GM23338 (cell line): Measurements from ENCODE around the gene SPECC1. TPM values are rescaled to one million over a fixed set of nuclear protein-coding genes. Genes with fewer than 3 reads are reported as not detected.

Experiments
- ATAC-seq: fragments of 200-7000 bp; cut with Tn5 transposase; 3 replicates; pipeline ENCODE4 v1.9.1; 2020
- DNase-seq: peaks from one replicate; pipeline ENCODE4 v3.0.0-alpha.2; 2015; ENCODE audit warnings: low spot score
- H2AFZ ChIP-seq: fragments of 200-600 bp; sonication (generic); 2 replicates; pipeline ENCODE4 v1.8.0; 2016; ENCODE audit warnings: antibody characterized with exemption, mild to moderate bottlenecking, moderate library complexity
- H3F3A ChIP-seq: fragments of 200-600 bp; sonication (generic); replicated peaks from 2 replicates; pipeline ENCODE4 v1.8.0; 2017; ENCODE audit warnings: antibody characterized with exemption, mixed run types, low read depth
- H3K27ac ChIP-seq: fragments of 200-600 bp; sonication (generic); 2 replicates; pipeline ENCODE4 v1.6.1; 2016; ENCODE audit warnings: low read depth
- H3K27me3 ChIP-seq: fragments of 200-600 bp; sonication (generic); 2 replicates; pipeline ENCODE4 v1.8.0; 2016; ENCODE audit warnings: mild to moderate bottlenecking, mixed run types, moderate library complexity; ENCODE audit not compliant: insufficient read depth
- H3K36me3 ChIP-seq: fragments of 200-600 bp; sonication (generic); 2 replicates; pipeline ENCODE4 v1.8.0; 2016; ENCODE audit warnings: mild to moderate bottlenecking; ENCODE audit not compliant: insufficient read depth
- H3K4me1 ChIP-seq: fragments of 200-600 bp; sonication (generic); 2 replicates; pipeline ENCODE4 v1.8.0; 2016; ENCODE audit warnings: mild to moderate bottlenecking, moderate library complexity; ENCODE audit not compliant: insufficient read depth
- H3K4me2 ChIP-seq: fragments of 200-600 bp; sonication (generic); 2 replicates; pipeline ENCODE4 v1.7.1; 2017; ENCODE audit warnings: mixed run types
- H3K4me3 ChIP-seq: fragments of 200-600 bp; sonication (generic); 2 replicates; pipeline ENCODE4 v1.6.1; 2016; ENCODE audit warnings: mixed run types
- H3K79me2 ChIP-seq: fragments of 200-600 bp; sonication (generic); replicated peaks from 2 replicates; pipeline ENCODE4 v1.8.0; 2017; ENCODE audit warnings: mild to moderate bottlenecking; ENCODE audit not compliant: insufficient read depth
- H3K9me2 ChIP-seq: fragments of 200-600 bp; sonication (generic); 2 replicates; pipeline ENCODE4 v1.8.0; 2017; ENCODE audit not compliant: insufficient read depth
- H4K20me1 ChIP-seq: fragments of 200-600 bp; sonication (generic); replicated peaks from 2 replicates; pipeline ENCODE4 v1.8.0; 2017; ENCODE audit warnings: mild to moderate bottlenecking; ENCODE audit not compliant: insufficient read depth
- H3K27ac Mint-ChIP-seq: 2 replicates; pipeline ENCODE4 v1.8.0; 2020; ENCODE audit warnings: inconsistent platforms, mild to moderate bottlenecking, moderate library complexity, mixed read lengths
- H3K27me3 Mint-ChIP-seq: 3 replicates; pipeline ENCODE4 v1.8.0; 2022; ENCODE audit warnings: low read depth, mild to moderate bottlenecking, moderate library complexity, mixed read lengths, inconsistent platforms; ENCODE audit not compliant: insufficient read depth, poor library complexity
- H3K36me3 Mint-ChIP-seq: 3 replicates; pipeline ENCODE4 v1.8.0; 2021; ENCODE audit warnings: low read depth, mild to moderate bottlenecking, inconsistent platforms, moderate library complexity, mixed read lengths
- H3K4me1 Mint-ChIP-seq: 3 replicates; pipeline ENCODE4 v1.8.0; 2020; ENCODE audit warnings: mild to moderate bottlenecking, inconsistent platforms, mixed read lengths
- H3K4me3 Mint-ChIP-seq: 3 replicates; pipeline ENCODE4 v1.8.0; 2021; ENCODE audit warnings: moderate library complexity, mild to moderate bottlenecking, inconsistent platforms, mixed read lengths
- H3K9me3 Mint-ChIP-seq: 3 replicates; pipeline ENCODE4 v1.8.0; 2020; ENCODE audit warnings: moderate library complexity, mild to moderate bottlenecking, inconsistent platforms, mixed read lengths
- ETS1 ChIP-seq: IDR thresholded peaks from 2 replicates; pipeline ENCODE4 v1.6.1; 2016; ENCODE audit warnings: antibody characterized with exemption
- EZH2 ChIP-seq: fragments of 200-600 bp; sonication (generic); IDR thresholded peaks from one replicate; pipeline ENCODE4 v1.8.0; 2017; ENCODE audit warnings: antibody characterized with exemption, mild to moderate bottlenecking, low read depth; ENCODE audit not compliant: unreplicated experiment
- EZH2phosphoT487 ChIP-seq: fragments of 200-600 bp; sonication (generic); IDR thresholded peaks from one replicate; pipeline ENCODE4 v1.8.1; 2018; ENCODE audit warnings: antibody characterized with exemption; ENCODE audit not compliant: unreplicated experiment
- NANOG ChIP-seq: IDR thresholded peaks from 2 replicates; pipeline ENCODE4 v1.6.1; 2016; ENCODE audit warnings: antibody characterized with exemption, borderline replicate concordance
- POLR2AphosphoS5 ChIP-seq: IDR thresholded peaks from 2 replicates; pipeline ENCODE4 v1.6.1; 2016; ENCODE audit warnings: antibody characterized with exemption, low read depth
- REST ChIP-seq: IDR thresholded peaks from one replicate; pipeline ENCODE4 v1.6.1; 2018; ENCODE audit warnings: antibody characterized with exemption; ENCODE audit not compliant: unreplicated experiment
- STAT1 ChIP-seq: IDR thresholded peaks from one replicate; pipeline ENCODE4 v1.6.1; 2016; ENCODE audit warnings: antibody characterized with exemption; ENCODE audit not compliant: unreplicated experiment
- ZNF114 ChIP-seq: fragments of 250-450 bp; sonication (Bioruptor Pico); IDR thresholded peaks from 2 replicates; pipeline ENCODE4 v1.5.0; 2020; ENCODE audit warnings: mild to moderate bottlenecking, moderate library complexity
- ZNF331 ChIP-seq: fragments of 250-450 bp; sonication (Bioruptor Pico); IDR thresholded peaks from 2 replicates; pipeline ENCODE4 v1.5.0; 2020; ENCODE audit warnings: low read depth, mild to moderate bottlenecking, moderate library complexity
- ZNF462 ChIP-seq: fragments of 250-450 bp; sonication (Bioruptor Pico); IDR thresholded peaks from 2 replicates; pipeline ENCODE4 v1.5.0; 2020; ENCODE audit warnings: mild to moderate bottlenecking, moderate library complexity
- polyA plus RNA-seq: library from polyadenylated mRNA; unstranded; fragments of >200 nt; fragmentation: Nextera tagmentation; extraction: Ambion mirVana; gene quantifications from 2 replicates; pipeline ENCODE4 v1.2.1, GENCODE V29; 2016
- total RNA-seq: library from RNA; depleted of rRNA; stranded (reverse); fragments of >200 nt; shearing (Covaris generic); gene quantifications from 2 replicates; pipeline ENCODE4 v1.2.3, GENCODE V29; 2014

The SPECC1 gene
- total and polyA plus RNA-seq, 2 experiments from 2014 or later: 42.6 to 101 TPM

GRCh38 chr17:20307326-20307910, 298.3 kb downstream of the SPECC1 start:
- H3K27me3 Mint-ChIP-seq: peaks cover 3% of the 10 kb centered on the region
- H3K4me3 ChIP-seq: no peak overlapping the region
- H3K36me3 Mint-ChIP-seq: peaks cover 61% of the 10 kb centered on the region
- no peak overlapping the region for H3K4me2 ChIP-seq
- peaks cover 30% of the 10 kb centered on the region for H3K36me3 ChIP-seq
- H3K4me3 Mint-ChIP-seq: no peak overlapping the region
- no peaks in the 10 kb centered on the region for H3K4me1 Mint-ChIP-seq
- no peaks in the 10 kb centered on the region for H3K4me1 ChIP-seq
- TF ChIP-seq STAT1: no peak
- no peak for TF ChIP-seq NANOG
- TF ChIP-seq EZH2: no peak
- TF ChIP-seq REST: no peak
- TF ChIP-seq ZNF331 (CRISPR knock-in tag): no peak
- no peak for TF ChIP-seq EZH2phosphoT487
- TF ChIP-seq ZNF114 (CRISPR knock-in tag): no peak
- no peak for TF ChIP-seq POLR2AphosphoS5
- TF ChIP-seq ZNF462 (CRISPR knock-in tag): no peak
- no peak for TF ChIP-seq ETS1
- H3K27ac ChIP-seq: no peak overlapping the region
- no peaks in the 10 kb centered on the region for H4K20me1 ChIP-seq
- H3K27me3 ChIP-seq: no peaks in the 10 kb centered on the region
- H3K27ac Mint-ChIP-seq: no peak overlapping the region
- H3K9me3 Mint-ChIP-seq: peaks cover 19% of the 10 kb centered on the region
- no peak for DNase-seq
- H3K79me2 ChIP-seq: no peaks in the 10 kb centered on the region
- no peak overlapping the region for H2AFZ ChIP-seq
- no peaks in the 10 kb centered on the region for H3F3A ChIP-seq
- no peak for ATAC-seq
- H3K9me2 ChIP-seq: no peaks in the 10 kb centered on the region
